DMS53 (cell line): ENCODE data around the gene WNT1.

Source experiments
- DNase-seq: peaks from one replicate; lab custom pipeline; 2025; lab: John Stamatoyannopoulos, UW

WNT1 gene

GRCh38 chr12:48980953-48981756 is 3.0 kb downstream of the WNT1 start:
- DNase-seq = peak; percentile 76

- no peak for DNase-seq
Observed at GRCh38 chr12:48981757-48982157, 3.6 kb downstream of the WNT1 start.

DNA sequence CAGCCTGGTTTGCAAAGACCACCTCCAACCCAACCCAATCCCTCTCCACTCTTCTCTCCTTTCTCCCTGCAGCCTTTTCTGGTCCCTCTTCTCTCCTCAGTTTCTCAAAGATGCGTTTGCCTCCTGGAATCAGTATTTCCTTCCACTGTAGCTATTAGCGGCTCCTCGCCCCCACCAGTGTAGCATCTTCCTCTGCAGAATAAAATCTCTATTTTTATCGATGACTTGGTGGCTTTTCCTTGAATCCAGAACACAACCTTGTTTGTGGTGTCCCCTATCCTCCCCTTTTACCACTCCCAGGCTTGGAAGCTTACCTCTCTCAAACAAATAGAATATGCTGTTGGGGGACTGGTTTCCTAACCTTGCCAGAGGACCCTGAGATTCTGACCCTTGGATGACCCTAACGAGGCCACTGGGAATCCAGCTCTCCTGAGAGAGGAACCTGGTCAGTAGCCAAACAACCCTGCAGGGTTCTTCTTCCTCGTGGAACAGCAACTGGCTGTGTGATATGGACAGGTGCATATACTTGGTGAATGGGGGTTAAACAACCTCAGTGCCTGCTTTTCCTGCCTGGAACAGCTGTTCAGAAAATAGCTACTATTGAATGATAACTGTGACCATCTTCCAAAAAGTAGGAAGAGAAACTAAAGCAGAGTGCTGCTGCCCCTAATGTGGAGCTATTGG is 4.4 kb downstream of the WNT1 start:
- DNase-seq = no peak

DNA sequence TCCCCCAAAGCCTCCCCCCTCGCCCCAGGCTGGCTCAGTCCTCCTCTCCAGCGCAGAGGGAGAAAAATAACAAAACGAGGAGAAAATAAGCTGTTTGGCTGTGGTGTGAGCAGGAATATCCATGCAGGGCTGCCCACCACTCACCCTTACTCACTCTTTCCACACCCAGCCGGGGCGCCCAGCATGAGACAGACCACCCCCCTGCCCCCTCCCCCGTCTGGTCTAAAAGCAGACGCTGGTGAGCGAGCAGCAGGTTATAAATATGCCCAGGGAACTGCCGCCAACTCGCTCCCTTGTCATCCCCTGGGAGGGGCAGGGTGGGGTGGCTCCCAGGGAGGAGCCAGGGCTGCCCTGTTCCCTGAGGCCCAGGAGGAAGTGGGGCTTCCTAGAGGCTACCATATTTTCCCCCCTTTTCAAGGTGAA is 7.4 kb downstream of the WNT1 start:
- DNase-seq = no peak

GRCh38 chr12:48985901-48986300 is 7.8 kb downstream of the WNT1 start:
- DNase-seq = no peak

GRCh38 chr12:48986720-48987291 is 8.7 kb downstream of the WNT1 start:
- DNase-seq = no peak

GRCh38 chr12:48988030-48988649 is 10.0 kb downstream of the WNT1 start:
- peak; percentile 75 for DNase-seq

DNA sequence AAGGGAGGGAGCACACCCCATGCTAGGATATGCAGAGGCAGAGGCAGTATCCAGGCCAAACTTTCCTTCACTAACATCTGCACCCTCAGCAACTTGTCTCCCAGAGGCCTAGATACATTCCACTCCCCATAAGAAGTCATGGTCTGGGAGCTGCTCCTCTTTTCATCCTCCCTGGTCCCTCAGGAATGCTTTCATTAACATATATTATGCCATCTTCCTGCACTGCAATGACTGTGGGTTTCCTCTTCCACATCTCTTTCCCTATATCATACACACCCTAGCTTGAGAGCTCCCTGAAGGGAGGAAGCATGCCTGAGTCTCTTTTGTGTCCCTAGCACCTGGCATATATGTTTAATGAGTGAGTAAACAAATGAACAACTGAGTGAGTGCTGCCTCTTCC is 12.4 kb downstream of the WNT1 start:
- DNase-seq = peak; percentile 85

DNA sequence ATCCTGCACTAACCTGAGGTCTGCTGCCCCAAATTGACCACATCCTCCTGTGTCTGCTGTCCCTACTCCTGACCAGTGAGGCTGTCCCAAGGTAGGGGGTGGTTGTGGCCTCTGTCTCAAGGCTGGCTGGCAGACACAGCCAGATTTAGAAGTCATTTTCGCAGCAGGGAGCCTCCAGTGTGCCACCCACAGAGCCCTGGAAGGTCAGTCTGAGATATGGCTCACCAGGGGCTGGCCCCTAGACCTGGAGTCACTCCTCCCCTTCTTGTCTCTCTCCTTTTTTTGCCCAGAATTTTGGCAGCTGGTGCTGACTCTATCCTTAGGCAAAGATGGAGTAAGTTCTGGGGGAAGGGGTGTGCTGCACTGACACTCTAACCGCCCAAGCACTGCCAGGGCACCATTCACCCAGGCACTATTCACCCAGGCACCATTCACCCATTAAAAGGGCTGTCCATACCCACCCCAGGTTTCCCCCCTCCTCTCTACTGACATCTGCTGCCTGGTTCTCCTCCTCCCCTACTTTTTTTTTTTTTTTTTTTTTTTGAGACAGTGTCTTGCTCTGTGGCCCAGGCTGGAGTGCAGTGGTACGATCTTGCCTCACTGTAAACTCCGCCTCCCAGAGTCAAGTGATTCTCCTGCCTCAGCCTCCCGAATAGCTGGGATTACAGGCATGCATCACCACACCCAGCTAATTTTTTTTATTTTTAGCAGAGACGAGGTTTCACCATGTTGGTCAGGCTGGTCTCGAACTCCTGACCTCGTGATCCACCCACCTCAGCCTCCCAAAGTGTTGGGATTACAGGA is 13.3 kb downstream of the WNT1 start:
- DNase-seq = peak; percentile 50

DNA sequence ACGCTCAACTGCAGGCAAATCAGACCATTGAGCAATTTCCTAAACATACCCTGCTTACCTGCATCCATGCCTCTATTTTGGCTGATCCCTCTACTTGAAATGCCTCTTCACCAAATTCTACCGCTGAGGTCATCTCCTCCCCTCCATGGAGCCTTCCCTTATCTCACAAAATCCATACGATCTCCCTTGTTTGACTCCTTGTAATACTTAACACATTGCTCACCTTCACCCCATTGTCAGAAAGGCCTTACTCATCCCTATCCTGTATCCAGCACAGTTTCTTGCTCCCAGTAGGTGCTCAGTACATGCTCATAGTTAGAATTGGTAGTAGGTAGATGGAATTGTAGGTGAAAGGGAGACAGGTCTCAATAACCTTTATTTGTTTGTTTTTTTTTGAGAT is 15.7 kb downstream of the WNT1 start:
- no peak for DNase-seq

- no peak for DNase-seq
Observed at GRCh38 chr12:48994224-48995085, 16.3 kb downstream of the WNT1 start.

DNA sequence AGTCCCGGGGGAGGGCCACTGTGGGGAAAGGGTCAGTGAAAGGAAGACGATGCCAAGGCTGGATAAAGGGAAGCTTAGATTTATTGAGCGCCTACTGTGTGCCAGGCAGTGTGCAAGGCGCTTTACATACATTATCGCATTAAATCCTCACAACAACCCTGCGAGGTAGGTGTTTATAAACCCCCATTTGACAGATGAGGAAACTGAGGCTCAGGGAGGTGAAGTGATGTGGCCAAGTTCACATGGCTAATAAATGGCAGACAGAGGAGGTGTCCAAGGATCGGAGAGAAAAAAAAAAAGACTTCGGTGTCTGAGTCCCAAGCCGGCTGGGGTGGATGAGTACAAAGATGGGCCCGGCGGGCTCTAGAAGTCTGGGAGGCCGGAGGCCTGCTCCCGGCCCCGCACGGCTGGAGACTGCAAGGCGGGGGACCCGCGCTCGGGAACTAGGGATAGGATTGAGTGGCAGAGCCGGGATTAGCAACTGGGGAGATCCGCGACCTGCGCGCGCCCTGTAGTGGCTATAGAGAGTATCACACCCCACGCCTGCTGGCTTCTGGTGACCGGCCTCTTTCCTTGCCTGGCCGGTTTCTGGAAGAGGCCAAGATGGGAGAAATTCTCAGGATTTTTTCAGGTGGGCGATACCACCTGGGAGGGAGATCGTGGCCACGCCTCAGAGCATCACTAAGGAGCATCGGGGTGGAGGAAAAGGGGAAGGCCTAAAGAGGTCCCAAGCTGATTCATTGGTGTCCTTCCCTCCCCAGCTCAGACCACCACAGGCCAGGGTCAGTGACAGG is 17.2 kb downstream of the WNT1 start:
- DNase-seq = peak; percentile 93

- DNase-seq = peak; percentile 94
Observed at GRCh38 chr12:48996794-48997718, 18.9 kb downstream of the WNT1 start.

DNA sequence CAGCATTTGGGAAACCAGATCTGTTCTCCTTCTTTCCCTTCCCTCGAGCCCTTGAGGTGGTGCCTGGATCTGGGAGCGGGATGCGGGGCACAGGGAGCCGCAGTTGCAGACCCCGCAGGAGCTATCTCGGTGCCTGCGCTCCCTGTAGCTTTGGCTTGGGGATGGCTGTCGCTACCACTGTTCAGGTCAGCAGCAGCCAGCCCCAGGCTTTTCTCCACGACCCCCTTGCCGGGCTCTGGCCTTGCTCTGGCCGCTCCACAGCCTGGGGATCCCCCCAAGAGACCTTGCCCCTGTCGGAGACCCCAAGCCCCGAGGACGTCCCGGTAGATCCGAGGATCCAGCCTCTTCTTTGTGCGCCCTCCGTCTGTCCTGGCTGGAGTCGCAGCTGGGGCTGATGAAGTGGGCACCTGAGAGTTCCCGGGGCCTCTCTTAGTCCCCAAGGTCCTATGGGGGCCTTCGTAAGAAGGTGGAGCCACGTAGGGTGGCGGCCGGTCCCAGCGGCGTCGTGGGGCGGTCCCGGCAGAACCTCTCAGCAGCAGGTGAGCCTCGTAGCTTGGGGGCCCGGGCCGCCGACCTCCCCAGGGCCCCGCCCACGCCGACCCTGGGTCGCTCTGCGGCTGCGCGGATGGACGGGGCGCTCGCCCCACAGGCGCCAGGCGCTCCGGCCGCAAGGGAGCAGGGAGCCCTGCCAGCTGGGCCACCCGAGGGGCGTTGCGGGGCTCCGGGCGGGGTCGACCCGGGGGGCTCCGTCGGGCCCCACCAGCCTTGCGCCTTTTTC is 19.8 kb downstream of the WNT1 start:
- DNase-seq = peak; percentile 85

DNA sequence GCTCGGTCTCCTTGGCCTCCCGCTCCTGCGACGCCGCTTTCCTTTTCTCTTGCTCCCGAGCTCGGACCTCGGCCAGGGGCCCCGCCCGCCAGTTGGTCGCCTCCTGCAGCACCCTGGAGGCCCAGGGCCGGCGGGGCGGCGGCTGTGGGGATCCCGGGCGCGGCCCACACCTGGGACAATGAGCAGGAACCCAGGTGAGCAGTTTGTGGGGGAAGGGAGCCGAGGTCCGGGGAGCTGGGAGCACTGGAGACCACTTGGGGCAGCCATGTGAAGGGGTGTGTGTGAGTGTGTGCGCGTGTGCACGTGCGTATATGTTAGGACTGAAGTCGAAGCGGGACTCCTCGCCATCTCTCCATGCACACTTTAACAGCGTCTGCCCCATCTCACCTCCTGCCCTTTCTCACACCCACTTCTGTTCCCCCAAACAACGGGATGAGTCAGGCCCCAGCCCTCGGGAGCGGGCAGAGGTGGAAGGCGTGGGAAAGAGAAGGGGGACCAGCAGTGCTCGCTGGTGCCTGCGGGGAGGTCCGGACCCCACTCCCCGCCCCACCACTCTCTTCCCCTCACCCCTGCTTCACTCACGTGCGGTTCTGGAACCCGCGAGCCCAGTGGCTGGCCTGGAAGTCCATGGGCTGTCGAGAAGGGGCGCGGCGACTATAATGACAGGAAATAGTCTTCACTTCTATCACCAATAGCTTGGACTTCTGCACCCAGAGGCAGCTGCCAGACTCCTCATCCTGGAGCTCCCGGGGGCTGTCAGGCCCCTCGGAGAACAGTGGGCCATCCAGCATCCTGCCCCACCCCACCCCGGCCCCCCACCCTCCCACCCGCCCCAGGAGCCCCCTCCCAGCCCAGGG is 20.6 kb downstream of the WNT1 start:
- DNase-seq = peak; percentile 81

- DNase-seq = peak; percentile 84
Observed at GRCh38 chr12:48999371-49000131, 21.4 kb downstream of the WNT1 start, which contains the start of gene DDN. Gene DDN, minus strand, starts transcription at chr12:48999375. Its CDS starts 88 bp downstream, at chr12:48999287.
